HepG2 (cell line): ENCODE measurements around the gene LY6G5B. TPM values are rescaled to one million over a fixed set of nuclear protein-coding genes. Genes with fewer than 3 reads are reported as not detected.

ENCODE experiments used
- CBFB ChIP-seq: sonication (generic); formaldehyde crosslinking; IDR thresholded peaks from 2 replicates; pipeline ENCODE4 v1.4.0; 2020; ENCODE audit warnings: missing genetic modification reagents
- ERF ChIP-seq: IDR thresholded peaks from 2 replicates; pipeline ENCODE4 v1.6.1; 2018; ENCODE audit warnings: missing biosample characterization, missing genetic modification reagents
- GABPA ChIP-seq, 2 experiments: IDR thresholded peaks; 2 replicates each; pipeline ENCODE4 v1.6.1; 2011 to 2016; ENCODE audit warnings: low read depth in 2 of 2, low read length in 1 of 2, missing biosample characterization in 1 of 2, missing genetic modification characterization in 1 of 2
- ISL2 ChIP-seq: sonication (generic); formaldehyde crosslinking; IDR thresholded peaks from 2 replicates; pipeline ENCODE4 v1.5.0; 2020; ENCODE audit warnings: missing genetic modification reagents
- MBD4 ChIP-seq: IDR thresholded peaks from 2 replicates; pipeline ENCODE4 v1.6.1; 2012; ENCODE audit warnings: low read length, inconsistent platforms, borderline replicate concordance
- MIXL1 ChIP-seq: IDR thresholded peaks from 2 replicates; pipeline ENCODE4 v1.6.1; 2016
- NFE2L2 ChIP-seq: fragments of 150-350 bp; IDR thresholded peaks from 2 replicates; pipeline ENCODE4 v1.6.1; 2014; ENCODE audit warnings: low read length
- RBM39 ChIP-seq: fragments of 200-400 bp; formaldehyde crosslinking; IDR thresholded peaks from one replicate; pipeline ENCODE4 v1.6.1; 2018; ENCODE audit warnings: antibody characterized with exemption, mild to moderate bottlenecking, low read depth, low read length; ENCODE audit not compliant: poor library complexity, severe bottlenecking
- RFXAP ChIP-seq: sonication (generic); formaldehyde crosslinking; IDR thresholded peaks from 2 replicates; pipeline ENCODE4 v1.4.0; 2020; ENCODE audit warnings: missing genetic modification reagents, borderline replicate concordance
- THAP11 ChIP-seq: IDR thresholded peaks from 2 replicates; pipeline ENCODE4 v1.6.1; 2016; ENCODE audit warnings: missing biosample characterization, missing genetic modification reagents
- YEATS2 ChIP-seq: sonication (generic); formaldehyde crosslinking; IDR thresholded peaks from 2 replicates; pipeline ENCODE4 v1.4.0; 2020; ENCODE audit warnings: missing genetic modification reagents, borderline replicate concordance
- ZFY ChIP-seq: sonication (generic); formaldehyde crosslinking; IDR thresholded peaks from 2 replicates; pipeline ENCODE4 v1.4.0; 2020; ENCODE audit warnings: missing genetic modification reagents
- ZNF17 ChIP-seq: sonication (generic); formaldehyde crosslinking; IDR thresholded peaks from 2 replicates; pipeline ENCODE4 v1.5.0; 2020; ENCODE audit warnings: mild to moderate bottlenecking, missing genetic modification reagents
- ZNF607 ChIP-seq: sonication (generic); formaldehyde crosslinking; IDR thresholded peaks from 2 replicates; pipeline ENCODE4 v1.5.1; 2020; ENCODE audit warnings: missing genetic modification reagents, mild to moderate bottlenecking, borderline replicate concordance
- ZSCAN12 ChIP-seq: sonication (generic); formaldehyde crosslinking; IDR thresholded peaks from 2 replicates; pipeline ENCODE4 v1.9.0; 2021; ENCODE audit warnings: mild to moderate bottlenecking, missing genetic modification reagents
- polyA plus RNA-seq, 8 experiments: library from polyadenylated mRNA; depleted of rRNA in 3 of 8; stranded (reverse) in 7 of 8; unstranded in 1 of 8; fragments of >200 nt; fragmentation: Illumina TruSeq in 4 of 8; extraction: Trizol in 4 of 8; gene quantifications; 2 replicates each; pipeline versions ENCODE4 v1.2.1 to v1.2.3, GENCODE V29; 2011 to 2016; ENCODE audit warnings: low read depth in 4 of 8, missing spikeins in 1 of 8, mixed read lengths in 1 of 8; ENCODE audit not compliant: insufficient read depth in 1 of 8
- total RNA-seq, 5 experiments: library from RNA; depleted of rRNA; stranded (reverse); fragments of >200 nt; fragmentation: Illumina TruSeq; extraction: Trizol; gene quantifications; 2 replicates each; pipeline ENCODE4 v1.2.3, GENCODE V29; 2016; ENCODE audit warnings: low read depth in 1 of 5
- TF ChIP-seq, protein P1 (sequence below): sonication (generic); formaldehyde crosslinking; IDR thresholded peaks from 2 replicates; pipeline ENCODE4 v1.8.1; 2023; ENCODE audit warnings: mild to moderate bottlenecking, moderate library complexity, missing genetic modification reagents
- TF ChIP-seq, protein P2 (sequence below): sonication (generic); formaldehyde crosslinking; IDR thresholded peaks from 2 replicates; pipeline ENCODE4 v1.5.0; 2020; ENCODE audit warnings: missing genetic modification reagents
- TF ChIP-seq, protein P3 (sequence below): sonication (generic); formaldehyde crosslinking; conservative IDR thresholded peaks from 2 replicates; pipeline ENCODE4 v1.8.0; 2022; ENCODE audit warnings: low read depth, missing genetic modification reagents
- TF ChIP-seq, protein P4 (sequence below): sonication (generic); formaldehyde crosslinking; IDR thresholded peaks from 2 replicates; pipeline ENCODE4 v1.5.1; 2020; ENCODE audit warnings: mild to moderate bottlenecking, missing genetic modification reagents, borderline replicate concordance
- TF ChIP-seq, protein P5 (sequence below): IDR thresholded peaks from 2 replicates; pipeline ENCODE4 v1.6.1; 2016; ENCODE audit warnings: mild to moderate bottlenecking
- TF ChIP-seq, protein P6 (sequence below): sonication (generic); formaldehyde crosslinking; IDR thresholded peaks from 2 replicates; pipeline ENCODE4 v1.4.0; 2020; ENCODE audit warnings: missing genetic modification reagents; ENCODE audit errors: not compliant biosample characterization

Gene LY6G5B
- total and polyA plus RNA-seq, 2 of the 13 experiments (the other 11 are each of a cell fraction or from before 2014, with no cell fraction given), result 7.8 to 15.7 TPM

DNA sequence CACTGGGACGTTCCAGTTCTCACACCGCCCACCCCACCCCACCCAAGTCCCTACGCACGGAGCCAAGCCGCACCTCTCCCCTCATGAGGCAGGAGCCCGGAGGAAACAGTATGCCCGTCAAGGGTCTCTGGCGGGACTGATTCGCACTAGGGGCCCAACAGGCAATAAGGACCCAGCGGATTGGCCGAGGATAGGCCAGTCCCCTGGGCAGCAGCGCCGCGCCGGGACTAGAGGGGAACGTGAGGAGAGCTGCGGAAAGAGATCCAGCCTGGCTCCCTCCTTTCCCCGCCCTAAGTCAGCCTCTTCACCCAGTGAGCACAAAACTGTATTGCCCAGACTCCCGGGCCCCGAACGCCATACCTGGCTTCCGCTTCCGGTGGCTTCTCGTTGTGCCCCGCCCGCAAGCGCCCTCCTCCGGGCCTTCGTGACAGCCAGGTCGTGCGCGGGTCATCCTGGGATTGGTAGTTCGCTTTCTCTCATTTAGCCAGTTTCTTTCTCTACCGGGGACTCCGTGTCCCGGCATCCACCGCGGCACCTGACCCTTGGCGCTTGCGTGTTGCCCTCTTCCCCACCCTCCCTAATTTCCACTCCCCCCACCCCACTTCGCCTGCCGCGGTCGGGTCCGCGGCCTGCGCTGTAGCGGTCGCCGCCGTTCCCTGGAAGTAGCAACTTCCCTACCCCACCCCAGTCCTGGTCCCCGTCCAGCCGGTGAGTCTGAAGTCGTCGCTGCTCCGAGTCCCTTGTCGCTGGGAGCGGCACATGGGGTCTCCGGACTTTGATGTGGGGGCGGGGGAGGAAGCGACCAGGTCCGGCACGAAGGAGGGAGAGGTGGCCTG, 4.1 kb upstream of the LY6G5B start, which contains the start of gene CSNK2B (continued):
- TF ChIP-seq RFXAP (CRISPR knock-in tag), result 0 out of 2 replicates have a peak, but pooled peaks have one; percentile 53
- TF ChIP-seq, protein P1, sequence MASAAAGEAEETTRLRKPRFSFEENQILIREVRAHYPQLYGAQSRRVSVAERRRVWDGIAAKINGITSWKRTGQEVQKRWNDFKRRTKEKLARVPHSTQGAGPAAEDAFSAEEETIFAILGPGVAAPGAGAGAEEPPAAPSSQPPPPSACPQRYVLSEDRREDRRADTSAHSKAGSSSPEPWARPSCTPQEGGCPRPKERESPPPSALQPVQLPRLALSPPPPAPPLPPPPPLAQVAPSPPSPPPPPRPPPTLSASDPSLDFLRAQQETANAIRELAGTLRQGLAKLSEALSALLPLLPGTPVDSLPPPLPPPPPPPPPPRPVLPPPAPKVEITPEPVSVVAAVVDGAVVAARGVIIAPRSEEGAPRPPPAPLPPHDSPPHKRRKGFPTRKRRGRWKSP (CRISPR knock-in tag), result no peak; the same call in 1 of the 2 replicates
- TF ChIP-seq, protein P2, sequence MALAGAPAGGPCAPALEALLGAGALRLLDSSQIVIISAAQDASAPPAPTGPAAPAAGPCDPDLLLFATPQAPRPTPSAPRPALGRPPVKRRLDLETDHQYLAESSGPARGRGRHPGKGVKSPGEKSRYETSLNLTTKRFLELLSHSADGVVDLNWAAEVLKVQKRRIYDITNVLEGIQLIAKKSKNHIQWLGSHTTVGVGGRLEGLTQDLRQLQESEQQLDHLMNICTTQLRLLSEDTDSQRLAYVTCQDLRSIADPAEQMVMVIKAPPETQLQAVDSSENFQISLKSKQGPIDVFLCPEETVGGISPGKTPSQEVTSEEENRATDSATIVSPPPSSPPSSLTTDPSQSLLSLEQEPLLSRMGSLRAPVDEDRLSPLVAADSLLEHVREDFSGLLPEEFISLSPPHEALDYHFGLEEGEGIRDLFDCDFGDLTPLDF (CRISPR knock-in tag), result peak; percentile 66; the same call in 1 of the 2 replicates
- TF ChIP-seq ZFY, result peak; percentile 88
- peak; percentile 97 for TF ChIP-seq RBM39
- peak; percentile 82 for TF ChIP-seq MIXL1 (CRISPR knock-in tag)
- peak; percentile 56; the same call in 1 of the 2 replicates for TF ChIP-seq ISL2 (CRISPR knock-in tag)
- peak; percentile 99 for TF ChIP-seq THAP11 (CRISPR knock-in tag)
- TF ChIP-seq YEATS2 (CRISPR knock-in tag), result peak; percentile 56; the same call in 1 of the 2 replicates
- TF ChIP-seq, protein P3, sequence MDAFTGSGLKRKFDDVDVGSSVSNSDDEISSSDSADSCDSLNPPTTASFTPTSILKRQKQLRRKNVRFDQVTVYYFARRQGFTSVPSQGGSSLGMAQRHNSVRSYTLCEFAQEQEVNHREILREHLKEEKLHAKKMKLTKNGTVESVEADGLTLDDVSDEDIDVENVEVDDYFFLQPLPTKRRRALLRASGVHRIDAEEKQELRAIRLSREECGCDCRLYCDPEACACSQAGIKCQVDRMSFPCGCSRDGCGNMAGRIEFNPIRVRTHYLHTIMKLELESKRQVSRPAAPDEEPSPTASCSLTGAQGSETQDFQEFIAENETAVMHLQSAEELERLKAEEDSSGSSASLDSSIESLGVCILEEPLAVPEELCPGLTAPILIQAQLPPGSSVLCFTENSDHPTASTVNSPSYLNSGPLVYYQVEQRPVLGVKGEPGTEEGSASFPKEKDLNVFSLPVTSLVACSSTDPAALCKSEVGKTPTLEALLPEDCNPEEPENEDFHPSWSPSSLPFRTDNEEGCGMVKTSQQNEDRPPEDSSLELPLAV (CRISPR knock-in tag), result no peak
- TF ChIP-seq, protein P4, sequence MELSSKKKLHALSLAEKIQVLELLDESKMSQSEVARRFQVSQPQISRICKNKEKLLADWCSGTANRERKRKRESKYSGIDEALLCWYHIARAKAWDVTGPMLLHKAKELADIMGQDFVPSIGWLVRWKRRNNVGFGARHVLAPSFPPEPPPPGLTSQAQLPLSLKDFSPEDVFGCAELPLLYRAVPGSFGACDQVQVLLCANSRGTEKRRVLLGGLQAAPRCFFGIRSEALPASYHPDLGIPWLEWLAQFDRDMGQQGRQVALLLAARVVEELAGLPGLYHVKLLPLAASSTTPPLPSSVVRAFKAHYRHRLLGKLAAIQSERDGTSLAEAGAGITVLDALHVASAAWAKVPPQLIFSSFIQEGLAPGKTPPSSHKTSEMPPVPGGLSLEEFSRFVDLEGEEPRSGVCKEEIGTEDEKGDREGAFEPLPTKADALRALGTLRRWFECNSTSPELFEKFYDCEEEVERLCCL (CRISPR knock-in tag), result no peak
- TF ChIP-seq CBFB (CRISPR knock-in tag), result no peak
- TF ChIP-seq ZNF17 (CRISPR knock-in tag), result no peak
- TF ChIP-seq, protein P5, sequence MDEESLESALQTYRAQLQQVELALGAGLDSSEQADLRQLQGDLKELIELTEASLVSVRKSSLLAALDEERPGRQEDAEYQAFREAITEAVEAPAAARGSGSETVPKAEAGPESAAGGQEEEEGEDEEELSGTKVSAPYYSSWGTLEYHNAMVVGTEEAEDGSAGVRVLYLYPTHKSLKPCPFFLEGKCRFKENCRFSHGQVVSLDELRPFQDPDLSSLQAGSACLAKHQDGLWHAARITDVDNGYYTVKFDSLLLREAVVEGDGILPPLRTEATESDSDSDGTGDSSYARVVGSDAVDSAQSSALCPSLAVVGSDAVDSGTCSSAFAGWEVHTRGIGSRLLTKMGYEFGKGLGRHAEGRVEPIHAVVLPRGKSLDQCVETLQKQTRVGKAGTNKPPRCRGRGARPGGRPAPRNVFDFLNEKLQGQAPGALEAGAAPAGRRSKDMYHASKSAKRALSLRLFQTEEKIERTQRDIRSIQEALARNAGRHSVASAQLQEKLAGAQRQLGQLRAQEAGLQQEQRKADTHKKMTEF, result peak; percentile 39; the same call in 1 of the 2 replicates
- TF ChIP-seq MBD4, result no peak
- 0 out of 2 replicates have a peak, but pooled peaks have one; percentile 15 for TF ChIP-seq NFE2L2
- TF ChIP-seq ZNF607 (CRISPR knock-in tag), result peak; percentile 15; the same call in 1 of the 2 replicates
- TF ChIP-seq ERF (CRISPR knock-in tag), result peak; percentile 44
- TF ChIP-seq GABPA (IDR thresholded peaks at IDR 0.05; ENCODE audit: low read depth, low read length), result no peak
- peak; percentile 98 for TF ChIP-seq GABPA (CRISPR knock-in tag; IDR thresholded peaks at IDR 0.05; ENCODE audit: low read depth)
- TF ChIP-seq ZSCAN12, result peak; percentile 85; the same call in 1 of the 2 replicates
- TF ChIP-seq, protein P6, sequence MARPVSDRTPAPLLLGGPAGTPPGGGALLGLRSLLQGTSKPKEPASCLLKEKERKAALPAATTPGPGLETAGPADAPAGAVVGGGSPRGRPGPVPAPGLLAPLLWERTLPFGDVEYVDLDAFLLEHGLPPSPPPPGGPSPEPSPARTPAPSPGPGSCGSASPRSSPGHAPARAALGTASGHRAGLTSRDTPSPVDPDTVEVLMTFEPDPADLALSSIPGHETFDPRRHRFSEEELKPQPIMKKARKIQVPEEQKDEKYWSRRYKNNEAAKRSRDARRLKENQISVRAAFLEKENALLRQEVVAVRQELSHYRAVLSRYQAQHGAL (CRISPR knock-in tag), result peak; percentile 50
